Epithelial cell of proximal tubule (primary cell): Measurements from ENCODE around the gene ZNF467. TPM values are rescaled to one million over a fixed set of nuclear protein-coding genes. Genes with fewer than 3 reads are reported as not detected.

Source experiments
- DNase-seq: peaks from one replicate; pipeline ENCODE4 v3.0.0-alpha.2; 2011; ENCODE audit warnings: low read depth
- H3K4me3 ChIP-seq: 2 replicates; pipeline ENCODE4 v1.5.1; 2011; ENCODE audit warnings: low read depth, mild to moderate bottlenecking, low read length
- CTCF ChIP-seq: conservative IDR thresholded peaks from 2 replicates; pipeline ENCODE4 v1.5.1; 2012; ENCODE audit warnings: low read depth, mild to moderate bottlenecking, low read length
- total RNA-seq: library from RNA; depleted of rRNA; stranded (reverse); fragments of >200 nt; gene quantifications from 2 replicates; pipeline ENCODE4 v1.2.3, GENCODE V29; 2015

Gene ZNF467
- total RNA-seq, 1 donor from 2014 or later = 0.12 TPM

- H3K4me3 ChIP-seq = no peak overlapping the region
- DNase-seq = no peak
- TF ChIP-seq CTCF = no peak
Observed at GRCh38 chr7:149819141-149819960, 46.0 kb upstream of the ZNF467 start.

GRCh38 chr7:149818536-149818840 lies 45.1 kb upstream of the ZNF467 start:
- no peak overlapping the region for H3K4me3 ChIP-seq
- DNase-seq = no peak
- TF ChIP-seq CTCF = no peak

- no peak overlapping the region for H3K4me3 ChIP-seq
- no peak for TF ChIP-seq CTCF
- no peak for DNase-seq
Observed at GRCh38 chr7:149817836-149818535, 44.6 kb upstream of the ZNF467 start.

- TF ChIP-seq CTCF = no peak
- H3K4me3 ChIP-seq = no peak overlapping the region
Observed at GRCh38 chr7:149817301-149817771, 43.9 kb upstream of the ZNF467 start.

GRCh38 chr7:149816794-149817193 lies 43.4 kb upstream of the ZNF467 start:
- no peak for TF ChIP-seq CTCF
- DNase-seq = no peak

More at GRCh38 chr7:149817301-149817771, 43.9 kb upstream of the ZNF467 start:
- no peak for DNase-seq

GRCh38 chr7:149816267-149816751 lies 42.9 kb upstream of the ZNF467 start:
- DNase-seq = no peak
- no peak for TF ChIP-seq CTCF
- H3K4me3 ChIP-seq = no peak overlapping the region

More at GRCh38 chr7:149816794-149817193, 43.4 kb upstream of the ZNF467 start:
- no peak overlapping the region for H3K4me3 ChIP-seq
